ENCODE results near the gene IQCH.

The IQCH gene

DNA sequence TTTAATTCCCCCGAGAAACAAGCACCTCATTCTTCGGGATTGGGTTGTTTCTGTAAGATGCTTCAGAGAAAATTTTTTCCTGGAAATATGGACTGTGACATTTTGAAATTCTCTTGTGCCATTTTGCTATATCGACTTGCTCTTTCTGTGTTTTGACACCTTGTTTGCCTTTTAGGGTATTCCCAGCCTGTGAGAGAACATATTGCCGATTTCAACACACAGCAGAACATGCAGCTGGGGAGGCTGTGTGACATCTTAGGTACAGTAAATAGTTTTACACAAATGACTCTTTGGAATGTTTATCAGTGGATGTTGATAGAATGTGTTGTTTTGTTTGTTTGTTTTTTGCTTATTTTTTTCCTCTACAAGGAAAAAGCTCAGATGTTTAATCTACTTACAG, 130.2 kb downstream of the IQCH start:
- DNase-seq (ENCODE audit: extremely low spot score, insufficient read length, low read depth) (no peak), FAIRE-seq (no peak)

DNA sequence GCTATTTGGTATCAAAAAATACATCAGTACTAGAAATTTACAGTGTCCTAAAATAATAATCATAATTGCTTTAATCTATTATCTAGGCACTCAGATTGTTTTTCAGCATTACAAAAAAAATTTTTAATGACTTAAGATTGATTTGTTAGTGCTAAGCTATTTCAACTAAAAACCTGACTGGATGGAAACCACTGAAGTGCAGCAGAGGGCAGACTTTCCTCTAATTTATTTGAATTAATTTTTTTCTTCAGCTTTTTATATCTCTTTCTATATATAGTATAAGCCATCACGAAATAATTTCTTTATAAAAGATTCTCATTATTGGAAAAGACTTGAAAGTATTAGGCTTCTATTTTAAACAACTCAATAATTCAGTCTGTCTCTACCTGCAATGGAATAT, 131.4 kb downstream of the IQCH start:
- DNase-seq (ENCODE audit: extremely low spot score, insufficient read length, low read depth) (no peak), FAIRE-seq (no peak)

DNA sequence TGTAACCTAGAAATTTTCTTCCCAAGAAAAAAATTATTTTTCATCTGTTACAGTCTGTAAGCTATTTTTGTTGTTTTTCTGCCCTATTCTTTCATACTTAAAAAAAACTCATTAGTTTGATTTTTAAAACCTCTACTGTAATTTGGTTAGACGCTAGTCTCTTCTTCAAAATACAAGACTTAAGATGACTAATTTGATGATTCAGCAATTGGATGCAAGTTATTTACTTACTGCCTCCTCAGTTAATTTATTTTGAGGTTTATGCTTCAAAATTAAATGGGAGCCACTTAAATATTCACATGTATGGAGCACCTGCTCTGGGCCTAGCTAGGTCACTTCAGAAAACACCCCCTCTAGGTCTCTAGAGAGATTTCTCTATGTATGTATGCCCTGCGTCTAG, 132.4 kb downstream of the IQCH start:
- FAIRE-seq (no peak), DNase-seq (ENCODE audit: extremely low spot score, insufficient read length, low read depth) (no peak)

DNA sequence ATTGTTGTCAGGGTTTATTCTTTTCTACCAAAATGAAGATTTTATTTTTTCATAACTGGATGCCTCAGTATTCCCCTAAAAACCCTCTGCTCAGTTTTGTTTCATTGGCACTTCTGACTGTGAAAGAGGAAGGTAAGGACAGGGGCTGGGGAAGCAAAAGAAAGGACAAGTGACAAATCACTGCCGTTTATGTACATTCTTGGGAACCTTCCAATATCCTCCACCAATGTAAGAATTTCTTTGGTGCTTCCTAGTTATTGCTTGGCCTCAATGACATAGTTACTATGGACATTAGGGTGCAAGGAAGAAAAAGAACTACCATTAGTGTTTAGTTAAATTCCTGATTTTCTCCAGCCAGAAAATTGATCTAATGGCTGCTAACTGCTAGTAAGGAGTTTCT, 135.4 kb downstream of the IQCH start:
- no peak for FAIRE-seq
- DNase-seq (ENCODE audit: extremely low spot score, insufficient read length, low read depth): no peak

DNA sequence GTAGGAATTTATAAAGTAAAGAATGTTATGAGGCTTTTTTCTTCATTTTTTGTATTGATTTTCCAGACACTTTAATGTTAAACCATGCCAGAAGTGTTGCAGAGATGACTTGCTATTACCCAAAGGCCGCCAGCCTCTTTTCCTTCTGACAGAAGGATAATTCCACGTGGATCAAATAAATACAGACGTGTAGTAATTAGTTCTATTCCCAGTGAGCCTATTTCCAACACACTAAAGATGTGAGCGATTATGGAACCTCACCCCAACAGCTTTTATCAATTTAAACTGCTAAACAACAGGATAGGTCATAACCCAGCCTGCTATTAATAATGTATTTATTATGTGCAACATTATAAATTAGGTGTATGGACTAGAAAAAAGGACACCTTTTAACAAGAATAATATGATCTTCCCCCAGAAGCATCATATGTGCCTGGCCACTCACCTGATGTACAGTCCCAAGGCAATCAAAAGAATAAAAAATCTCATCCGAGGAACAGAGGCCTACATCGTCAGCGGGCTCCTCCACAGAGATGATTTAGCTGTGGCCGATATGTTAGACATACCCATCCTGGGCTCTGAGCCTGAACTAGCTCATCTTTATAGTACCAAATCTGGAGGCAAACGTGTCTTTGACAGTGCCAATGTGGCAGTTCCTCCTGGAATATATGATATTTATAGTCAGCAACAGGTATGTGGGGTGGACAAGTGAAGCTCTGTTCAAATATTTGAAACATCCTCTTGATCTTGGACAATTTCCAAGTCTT, 140.5 kb downstream of the IQCH start:
- FAIRE-seq (no peak), DNase-seq (ENCODE audit: extremely low spot score, insufficient read length, low read depth) (no peak)

DNA sequence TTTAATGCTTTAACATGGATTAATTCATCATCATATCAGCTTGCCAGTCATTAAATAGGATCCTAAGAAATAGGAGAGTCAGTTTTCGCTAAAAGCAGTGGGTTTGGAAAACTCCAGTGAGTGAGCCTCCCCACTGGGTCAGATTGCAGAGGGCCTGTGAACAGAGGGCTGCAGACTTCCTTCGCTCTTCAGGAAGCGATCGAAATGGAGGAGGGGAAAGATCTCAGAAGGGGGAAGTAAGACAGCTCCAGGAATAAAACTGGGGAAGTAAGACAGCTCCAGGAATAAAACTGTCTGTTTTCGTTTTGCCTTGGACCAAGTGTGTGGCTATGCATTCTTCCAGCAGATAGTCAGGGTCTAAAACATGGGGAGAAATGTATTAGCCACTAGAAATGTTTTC, 141.5 kb downstream of the IQCH start:
- FAIRE-seq: no peak
- DNase-seq (ENCODE audit: extremely low spot score, insufficient read length, low read depth): no peak

DNA sequence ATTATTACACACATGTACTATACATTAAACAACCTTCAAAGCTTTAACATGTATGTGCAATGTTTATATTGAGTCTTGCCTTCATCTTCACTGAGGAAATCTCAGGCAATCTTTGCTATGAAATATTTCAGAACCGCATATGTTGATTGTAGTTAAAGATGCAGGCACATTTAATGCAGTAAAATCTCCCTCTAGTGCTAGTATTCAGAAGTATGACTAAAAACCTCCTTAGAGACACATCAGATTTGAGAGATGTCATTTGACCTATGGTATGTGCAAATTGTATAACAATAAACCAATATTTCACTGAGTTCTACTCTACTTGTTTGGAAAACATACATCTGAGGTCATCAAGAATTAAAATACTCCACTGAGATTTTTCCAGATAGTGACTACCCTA, 142.6 kb downstream of the IQCH start:
- FAIRE-seq: no peak
- no peak for DNase-seq (ENCODE audit: extremely low spot score, insufficient read length, low read depth)

DNA sequence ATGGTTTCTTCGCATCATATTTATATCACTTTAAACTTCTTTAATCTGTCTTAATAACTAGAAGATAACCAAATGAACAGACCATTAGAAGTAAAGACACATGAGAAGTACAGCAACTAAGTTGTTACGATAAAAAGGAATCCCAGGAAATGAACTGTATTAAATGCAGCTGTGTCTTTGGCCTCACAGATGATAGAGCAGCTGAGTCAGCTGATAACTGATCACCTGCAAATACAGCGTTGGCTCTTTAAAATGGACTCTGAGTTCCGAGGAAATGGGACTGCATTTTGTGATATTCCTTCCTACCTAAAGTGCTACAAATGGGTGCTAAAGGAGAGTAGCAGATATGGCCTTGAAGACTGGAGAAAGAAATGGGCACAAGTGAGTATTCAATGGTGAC, 145.3 kb downstream of the IQCH start:
- no peak for DNase-seq (ENCODE audit: extremely low spot score, insufficient read length, low read depth)
- FAIRE-seq: no peak

DNA sequence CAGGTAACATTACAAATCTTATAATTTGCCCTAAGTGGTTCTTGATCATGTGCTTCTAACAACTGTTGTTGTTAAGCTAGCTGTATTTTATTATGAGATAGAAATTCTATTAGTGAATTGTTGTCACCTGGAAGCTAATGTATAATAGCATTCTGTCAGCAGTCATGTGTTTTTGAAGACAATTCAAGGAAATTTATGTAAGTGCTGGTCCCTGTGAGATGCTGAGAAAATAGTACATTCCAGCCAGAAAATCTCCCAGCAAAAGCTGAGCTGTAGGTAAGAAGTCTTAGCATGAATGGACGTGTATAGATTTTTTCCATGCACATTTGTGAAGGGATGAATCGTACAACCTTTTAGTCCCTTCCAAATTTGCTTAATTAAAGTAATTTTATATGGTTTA, 146.3 kb downstream of the IQCH start:
- FAIRE-seq: no peak
- DNase-seq (ENCODE audit: extremely low spot score, insufficient read length, low read depth): no peak

DNA sequence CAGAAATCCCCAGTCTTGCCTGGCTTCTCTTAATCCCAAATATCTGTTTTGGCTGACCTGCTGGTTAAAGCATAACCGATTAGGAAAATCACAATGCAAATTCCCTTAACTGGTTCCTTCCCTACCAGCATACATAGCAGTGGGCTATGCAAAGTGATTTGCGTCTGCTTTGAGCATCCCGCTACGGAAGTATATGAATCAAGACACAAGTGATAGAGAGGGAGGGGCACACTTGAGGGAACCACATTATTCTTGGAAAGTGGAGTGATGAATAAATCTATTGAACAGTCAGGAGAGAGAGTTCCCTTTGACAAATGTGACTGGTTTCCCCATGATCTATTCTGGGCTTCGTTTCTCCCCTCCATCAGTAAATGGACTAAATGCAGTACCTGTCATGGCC, 146.8 kb downstream of the IQCH start:
- DNase-seq (ENCODE audit: extremely low spot score, insufficient read length, low read depth) (no peak), FAIRE-seq (no peak)

DNA sequence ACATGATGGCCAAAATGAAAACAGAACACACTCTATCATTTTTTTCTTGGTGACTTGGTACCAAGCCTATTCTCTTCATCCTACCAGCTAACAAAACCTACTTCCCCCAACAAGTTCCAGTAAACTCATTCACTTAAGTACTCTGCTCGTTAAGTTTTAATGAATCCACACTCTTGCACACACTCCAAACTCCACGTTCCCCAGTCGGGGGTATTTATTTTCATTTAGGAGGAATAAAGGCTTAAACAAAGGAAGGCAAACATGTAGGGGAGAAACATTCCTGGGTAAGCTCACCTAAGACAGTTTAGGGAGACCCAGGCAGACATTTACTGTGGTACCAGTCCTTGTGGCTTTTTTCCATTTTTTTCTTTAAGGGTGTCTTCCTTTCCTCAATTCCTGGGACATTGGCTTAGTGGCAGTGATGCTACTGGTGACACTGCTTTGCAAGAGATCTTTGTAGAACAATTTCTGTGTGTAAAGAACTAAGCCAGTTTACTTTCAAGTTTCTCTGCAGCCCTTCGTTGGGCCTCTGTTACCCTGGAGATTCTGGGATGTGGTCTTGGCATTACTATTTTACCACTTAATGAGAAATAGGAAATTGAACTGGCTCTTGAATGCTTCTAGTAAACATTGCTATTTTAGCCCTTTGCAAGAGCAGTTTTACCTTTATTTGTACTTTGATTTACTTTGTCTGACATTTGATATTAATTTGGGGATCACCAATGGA, 149.0 kb downstream of the IQCH start:
- no peak for DNase-seq (ENCODE audit: extremely low spot score, insufficient read length, low read depth)
- FAIRE-seq: no peak

DNA sequence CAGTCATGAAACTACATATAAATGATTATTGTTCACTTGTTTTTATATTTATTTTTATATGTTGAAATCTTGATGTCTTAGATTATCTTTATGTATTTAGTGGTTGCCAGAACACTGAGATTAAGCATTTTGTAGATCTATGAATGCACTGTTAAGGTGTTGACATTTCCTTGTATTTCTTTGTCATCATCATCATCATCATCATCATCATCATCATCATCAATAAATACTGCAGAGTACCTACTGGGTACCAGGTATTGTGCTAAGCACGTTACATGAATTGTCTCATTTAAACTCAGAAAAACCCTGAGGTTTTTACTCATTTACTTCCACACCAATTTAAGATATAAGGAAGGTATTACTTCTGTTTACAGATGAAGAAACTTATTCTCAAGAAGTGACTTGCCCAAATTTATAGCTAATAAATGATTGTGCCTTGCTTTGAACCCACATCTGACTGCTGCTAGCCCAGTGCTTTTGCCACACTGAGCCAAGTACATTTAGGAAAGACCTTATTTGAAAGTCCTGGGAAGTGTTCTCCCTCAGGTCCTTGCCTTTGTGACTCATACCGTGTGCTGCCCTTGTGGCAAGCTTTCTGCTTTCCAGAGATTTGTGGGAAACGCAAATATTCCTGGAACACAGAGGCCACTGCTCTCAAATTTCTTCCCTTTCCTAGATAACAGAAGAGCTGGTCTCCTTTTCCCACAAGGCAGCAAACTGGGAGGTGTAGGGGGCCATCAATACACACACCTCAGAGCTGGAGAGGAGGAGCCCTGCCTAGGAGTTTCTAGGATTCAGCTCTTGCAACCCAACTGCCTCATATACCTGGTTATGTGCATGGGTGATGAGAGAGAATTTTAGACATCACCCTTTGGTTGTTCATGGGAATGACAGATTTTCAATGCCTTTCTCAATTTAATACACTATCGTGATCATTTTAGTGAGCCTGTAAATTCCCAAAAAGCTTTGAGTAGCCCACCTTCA, 150.9 kb downstream of the IQCH start:
- FAIRE-seq (no peak), DNase-seq (ENCODE audit: extremely low spot score, insufficient read length, low read depth) (no peak)

DNA sequence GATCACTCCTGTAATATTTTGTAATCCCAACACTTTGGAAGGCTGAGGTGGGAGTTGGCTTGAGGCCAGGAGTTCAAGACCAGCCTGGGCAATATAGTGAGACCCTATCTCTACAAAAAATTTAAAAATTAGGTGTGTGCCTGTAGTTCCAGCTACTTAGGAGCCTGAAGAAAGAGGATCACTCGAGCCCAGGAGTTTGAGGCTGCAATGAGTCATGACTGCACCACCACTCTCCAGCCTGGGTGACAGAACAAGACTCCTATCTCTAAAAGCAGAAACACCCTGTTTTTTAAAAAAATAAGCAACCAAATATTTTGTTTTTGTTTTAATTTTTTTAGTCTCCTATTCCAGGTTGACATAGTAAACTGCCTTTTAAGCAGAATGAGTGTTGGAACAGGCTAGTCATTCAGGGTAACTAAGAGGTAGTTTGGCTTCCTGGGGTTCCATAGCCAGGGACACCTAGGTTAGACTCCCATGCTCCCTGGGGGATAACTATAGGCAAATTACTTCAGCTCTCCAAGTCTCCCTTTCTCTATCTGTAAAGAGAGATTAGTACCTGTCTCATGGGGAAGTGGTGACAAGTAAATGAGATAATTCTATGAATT, 151.8 kb downstream of the IQCH start:
- no peak for FAIRE-seq
- no peak for DNase-seq (ENCODE audit: extremely low spot score, insufficient read length, low read depth)

DNA sequence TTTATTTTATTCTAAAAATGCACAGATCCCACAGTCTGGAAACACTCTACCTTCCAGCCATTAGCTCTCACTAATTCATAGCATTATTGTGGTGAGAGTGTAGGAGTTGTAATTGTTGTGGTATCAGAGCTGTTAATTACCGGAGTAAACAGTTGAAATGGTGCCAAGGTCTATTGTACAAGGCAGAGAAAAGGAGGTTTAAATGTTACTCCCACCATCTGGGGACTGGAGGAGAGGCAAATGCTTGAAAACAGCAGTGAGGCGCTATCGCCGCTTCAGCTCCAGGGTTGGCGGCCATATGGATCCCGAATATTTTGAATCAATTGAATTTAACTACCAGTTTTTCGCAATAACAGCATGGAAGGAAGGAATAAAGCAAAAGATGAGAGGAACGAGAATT, 153.2 kb downstream of the IQCH start:
- no peak for FAIRE-seq
- DNase-seq (ENCODE audit: extremely low spot score, insufficient read length, low read depth): no peak

DNA sequence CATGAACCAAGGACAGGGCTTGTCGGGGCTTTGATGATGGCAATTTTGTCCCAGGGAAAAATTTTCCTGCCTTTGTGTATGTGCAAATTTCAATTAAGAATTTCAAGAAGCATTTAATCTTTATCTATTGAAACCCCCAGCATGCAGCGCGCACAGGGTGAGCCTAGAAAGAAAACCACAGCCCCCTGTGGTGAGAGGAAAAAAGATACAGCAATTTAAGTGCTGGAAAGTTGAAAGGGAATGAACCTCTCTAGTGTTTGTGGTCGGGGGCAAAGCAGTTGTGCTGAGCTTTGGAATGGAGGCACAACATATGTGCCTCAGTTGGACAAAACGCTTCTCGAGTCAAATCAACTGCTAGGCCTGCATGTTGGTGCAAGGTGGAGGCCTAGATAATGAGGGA, 154.6 kb downstream of the IQCH start:
- DNase-seq (ENCODE audit: extremely low spot score, insufficient read length, low read depth) (no peak), FAIRE-seq (no peak)

DNA sequence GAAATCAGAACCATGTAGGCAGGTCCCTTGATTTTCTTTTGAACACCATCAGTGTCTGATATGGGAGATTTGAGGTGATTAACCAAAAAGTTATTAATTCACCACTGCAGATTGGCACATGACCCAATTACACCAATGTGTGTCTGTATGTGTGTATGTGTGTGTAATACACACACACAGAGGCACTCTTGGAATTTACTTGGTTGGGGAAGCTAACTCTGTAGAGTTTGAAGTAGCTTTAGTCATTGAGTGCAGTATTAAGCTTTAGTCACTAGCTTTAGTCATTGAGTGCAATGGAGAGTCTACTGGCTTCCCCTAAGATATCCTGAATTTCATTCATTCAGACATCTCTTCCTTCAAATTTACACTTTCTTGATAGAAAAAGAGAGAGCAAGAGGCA, 156.9 kb downstream of the IQCH start:
- no peak for FAIRE-seq
- no peak for DNase-seq (ENCODE audit: extremely low spot score, insufficient read length, low read depth)

DNA sequence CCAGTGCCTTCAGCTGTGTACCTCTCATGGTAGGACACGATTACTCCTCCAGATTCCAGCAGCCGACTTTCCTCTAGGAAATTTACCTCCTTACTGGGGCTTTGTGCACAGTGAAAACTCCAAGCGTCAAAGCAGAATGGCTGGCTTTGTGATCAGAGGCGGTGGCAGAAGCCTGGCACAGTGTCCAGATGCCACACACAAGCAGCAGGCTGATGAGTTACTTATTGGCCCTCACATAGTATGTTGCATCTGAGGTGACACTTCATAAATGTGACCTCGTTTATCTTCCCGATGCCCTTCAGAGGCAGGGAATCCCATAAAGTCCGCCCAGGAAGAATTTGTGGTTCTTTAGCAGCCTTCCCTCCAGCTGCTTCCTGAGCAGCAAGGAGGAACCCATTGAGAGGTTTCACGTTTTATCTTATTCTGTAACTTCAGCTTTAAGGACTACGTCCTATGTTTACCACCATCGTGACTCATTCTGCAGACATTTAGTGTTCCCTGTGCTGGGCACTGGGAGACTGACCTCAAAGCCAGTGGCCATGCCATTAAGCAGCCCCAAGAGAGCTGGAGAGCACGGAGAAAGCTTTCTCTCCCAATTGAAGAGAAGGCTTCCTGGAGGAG, 159.3 kb downstream of the IQCH start:
- FAIRE-seq (no peak), DNase-seq (ENCODE audit: extremely low spot score, insufficient read length, low read depth) (no peak)

DNA sequence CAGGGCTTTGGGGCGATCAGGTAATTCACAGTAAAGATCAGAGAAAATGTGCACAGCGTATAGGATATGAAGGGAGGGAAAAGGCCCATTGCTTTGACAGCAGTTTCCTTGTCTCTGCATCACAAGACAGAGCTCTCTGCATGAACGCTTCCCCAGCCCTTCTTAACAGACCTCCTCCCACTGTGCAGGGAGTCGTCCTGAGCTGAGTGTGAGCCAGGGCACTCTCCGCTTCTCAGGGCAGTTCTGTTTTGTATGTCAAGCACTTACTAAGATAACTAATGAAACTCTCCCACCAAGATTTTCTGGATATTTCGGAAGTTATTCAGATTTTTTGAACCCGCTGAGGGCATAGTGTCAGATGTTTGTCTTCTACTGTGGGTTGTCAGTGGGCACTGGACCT, 160.6 kb downstream of the IQCH start:
- DNase-seq (ENCODE audit: extremely low spot score, insufficient read length, low read depth): no peak
- FAIRE-seq: no peak

DNA sequence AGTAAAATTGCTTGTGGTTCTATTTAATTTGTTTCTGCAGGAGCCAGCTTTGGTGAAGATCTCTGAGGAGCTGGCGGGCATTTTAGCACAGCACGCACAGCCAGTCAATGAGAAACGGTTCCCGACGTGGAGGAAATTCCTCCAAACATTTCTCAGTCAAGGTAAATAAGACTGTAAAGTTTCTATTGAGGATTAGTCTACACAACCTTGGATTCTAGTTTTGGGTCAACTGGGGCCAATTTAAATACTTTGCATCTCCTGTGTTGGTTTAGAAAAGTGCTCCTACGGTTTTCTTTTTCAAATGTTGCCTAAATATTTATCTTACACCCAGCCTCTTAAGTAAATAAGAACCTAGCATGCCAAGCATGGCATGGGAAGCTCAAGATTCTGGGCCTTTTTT, 162.3 kb downstream of the IQCH start:
- no peak for FAIRE-seq
- no peak for DNase-seq (ENCODE audit: extremely low spot score, insufficient read length, low read depth)

DNA sequence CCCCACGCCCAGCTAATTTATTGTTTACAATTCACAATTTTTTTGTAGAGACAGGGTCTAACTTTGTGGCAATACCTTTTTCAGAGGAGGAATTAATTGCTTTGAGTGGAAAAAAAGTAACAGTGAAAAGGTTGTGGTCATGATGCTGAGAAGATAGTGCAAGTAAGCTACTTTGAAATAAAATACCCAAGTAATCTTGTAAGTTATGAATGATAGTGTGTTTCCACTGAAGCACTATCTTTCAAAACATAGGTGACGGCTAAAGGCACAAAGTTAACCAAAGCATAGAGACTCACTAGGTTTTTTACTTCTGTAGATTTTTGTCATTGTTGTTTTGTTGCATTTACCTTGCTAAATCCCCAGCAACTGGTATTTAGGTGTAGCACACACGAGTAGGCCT, 165.1 kb downstream of the IQCH start:
- DNase-seq (ENCODE audit: extremely low spot score, insufficient read length, low read depth) (no peak), FAIRE-seq (no peak)

Measured in GM18507 (cell line).